Renal cortex interstitium (tissue), 11 donors: Measurements from ENCODE around the gene PRSS8. TPM values are rescaled to one million over a fixed set of nuclear protein-coding genes. Genes with fewer than 3 reads are reported as not detected.
"Not testable (repeated sequence)": the region's sequence is repeated elsewhere in the genome, so short reads cannot be mapped to it uniquely, and the experiment has no call there.

Experiments used
- DNase-seq, 11 donors: peaks; one replicate each; pipeline ENCODE4 v3.0.0-alpha.2; 2013; ENCODE audit warnings: low read depth in 9 of 11, low spot score in 4 of 11; ENCODE audit errors: extremely low read depth in 1 of 11
- polyA plus RNA-seq, 3 donors: library from polyadenylated mRNA; unstranded; fragments of 120-200 nt; gene quantifications; one replicate each; pipeline ENCODE4 v1.2.1, GENCODE V29; 2013; ENCODE audit not compliant: insufficient read length in 3 of 3

PRSS8 gene
- polyA plus RNA-seq, 3 donors = 52.9 to 88.8 (median 62.3) TPM

- no peak for DNase-seq
These were observed 25.2 kb downstream of the PRSS8 start for GRCh38 chr16:31110106-31111034.

- no peak for DNase-seq
These were observed 25.9 kb downstream of the PRSS8 start for GRCh38 chr16:31109622-31110021.

- no peak for DNase-seq
These were observed 26.6 kb downstream of the PRSS8 start for GRCh38 chr16:31108794-31109558.

- peak in 3 of 11 donors; percentile 49 to 63 (median 58) for DNase-seq
These were observed 27.3 kb downstream of the PRSS8 start, which contains the start of gene BCKDK for GRCh38 chr16:31108035-31108793. BCKDK (plus strand) TSS chr16:31108386; CDS start chr16:31109224, 838 bp downstream.

GRCh38 chr16:31107465-31107867 is 28.1 kb downstream of the PRSS8 start:
- DNase-seq = no peak

- DNase-seq = no peak
These were observed 28.7 kb downstream of the PRSS8 start for GRCh38 chr16:31106509-31107464.

GRCh38 chr16:31105677-31106213 is 29.8 kb downstream of the PRSS8 start:
- DNase-seq = peak in 1 of 11 donors; percentile 48

GRCh38 chr16:31100876-31101641 is 34.5 kb downstream of the PRSS8 start:
- not testable (repeated sequence) for DNase-seq

- no peak for DNase-seq
These were observed 35.5 kb downstream of the PRSS8 start for GRCh38 chr16:31099860-31100638.

- peak in 10 of 11 donors; percentile 75 to 94 (median 87) for DNase-seq
These were observed 41.0 kb downstream of the PRSS8 start, which contains the start of gene VKORC1 for GRCh38 chr16:31094424-31095120. VKORC1 (minus strand) TSS chr16:31094797; CDS start chr16:31094729, 68 bp downstream.

- no peak for DNase-seq
These were observed 41.5 kb downstream of the PRSS8 start for GRCh38 chr16:31094088-31094423.

- no peak for DNase-seq
These were observed 42.3 kb downstream of the PRSS8 start for GRCh38 chr16:31093132-31093703.

GRCh38 chr16:31092330-31092729 is 43.2 kb downstream of the PRSS8 start:
- DNase-seq = no peak

GRCh38 chr16:31090540-31090939 is 45.0 kb downstream of the PRSS8 start:
- DNase-seq = no peak

- DNase-seq = no peak
These were observed 46.3 kb downstream of the PRSS8 start for GRCh38 chr16:31089199-31089598.
